Mesothelial cell of epicardium (in vitro differentiated cells): ENCODE data around the gene SENP2. TPM values are rescaled to one million over a fixed set of nuclear protein-coding genes. Genes with fewer than 3 reads are reported as not detected.

ENCODE experiments used
- DNase-seq, 2 experiments: peaks; one replicate each; pipeline ENCODE4 v3.0.0; 2021; ENCODE audit warnings: low spot score in 2 of 2; ENCODE audit not compliant: unreplicated experiment in 2 of 2
- H3K27ac Mint-ChIP-seq: 2 replicates; pipeline ENCODE4 v1.8.0; 2021; ENCODE audit warnings: mixed read lengths
- H3K27me3 Mint-ChIP-seq: 2 replicates; pipeline ENCODE4 v1.8.0; 2021; ENCODE audit warnings: low read depth, mixed read lengths
- H3K36me3 Mint-ChIP-seq: 2 replicates; pipeline ENCODE4 v1.8.0; 2021; ENCODE audit warnings: mixed read lengths
- H3K4me1 Mint-ChIP-seq: 2 replicates; pipeline ENCODE4 v1.8.0; 2021; ENCODE audit warnings: mixed read lengths
- H3K4me3 Mint-ChIP-seq: 2 replicates; pipeline ENCODE4 v1.8.0; 2021; ENCODE audit warnings: mild to moderate bottlenecking, moderate library complexity, mixed read lengths
- H3K9me3 Mint-ChIP-seq: 2 replicates; pipeline ENCODE4 v1.8.0; 2021; ENCODE audit warnings: mixed read lengths
- CTCF ChIP-seq: fragments of 200-600 bp; sonication (generic); IDR thresholded peaks from one replicate; pipeline ENCODE4 v1.5.0; 2021; ENCODE audit warnings: antibody characterized with exemption; ENCODE audit not compliant: unreplicated experiment
- total RNA-seq: library from RNA; stranded (reverse); gene quantifications from 3 replicates; pipeline ENCODE4 v1.2.1, GENCODE V29; 2021

Gene SENP2
- total RNA-seq, 1 donor from 2014 or later, result 40.2 TPM

- TF ChIP-seq CTCF, result peak; percentile 71
- peaks cover 18% of the 10 kb centered on the region for H3K9me3 Mint-ChIP-seq
- no peak overlapping the region for H3K27ac Mint-ChIP-seq
- no peak overlapping the region for H3K4me3 Mint-ChIP-seq
- H3K4me1 Mint-ChIP-seq, result no peaks in the 10 kb centered on the region
- DNase-seq, result no peak
- peaks cover 70% of the 10 kb centered on the region for H3K36me3 Mint-ChIP-seq
- no peaks in the 10 kb centered on the region for H3K27me3 Mint-ChIP-seq
Observed at GRCh38 chr3:185677146-185677829, 91.2 kb downstream of the SENP2 start.

GRCh38 chr3:185678027-185678426 is 91.9 kb downstream of the SENP2 start:
- H3K36me3 Mint-ChIP-seq, result peaks cover 72% of the 10 kb centered on the region
- no peak for DNase-seq
- no peak overlapping the region for H3K27ac Mint-ChIP-seq
- no peak for TF ChIP-seq CTCF
- no peaks in the 10 kb centered on the region for H3K27me3 Mint-ChIP-seq
- peaks cover 26% of the 10 kb centered on the region for H3K9me3 Mint-ChIP-seq
- no peaks in the 10 kb centered on the region for H3K4me1 Mint-ChIP-seq
- no peak overlapping the region for H3K4me3 Mint-ChIP-seq

GRCh38 chr3:185680231-185680630 is 94.1 kb downstream of the SENP2 start:
- Mint-ChIP-seq H3K9me3 (peaks cover 27% of the 10 kb centered on the region), H3K27ac (no peak overlapping the region), H3K27me3 (no peaks in the 10 kb centered on the region), H3K4me3 (no peak overlapping the region), H3K36me3 (peaks cover 71% of the 10 kb centered on the region), H3K4me1 (no peaks in the 10 kb centered on the region)
- no peak for DNase-seq
- no peak for TF ChIP-seq CTCF

Other genes starting within 250 kb of the SENP2 start
- gene MAP3K13, start 223.2 kb upstream of the SENP2 start, total RNA-seq, result 40.3 to 42.7 TPM (median 40.3 TPM) in 3 replicates
- gene TMEM41A, start 87.3 kb upstream of the SENP2 start, total RNA-seq, result 25.8 to 28.4 TPM (median 27.3 TPM) in 3 replicates
- 0.07 to 0.32 TPM (median 0.18 TPM) in 3 replicates for gene LIPH, start 33.7 kb upstream of the SENP2 start, total RNA-seq
- gene IGF2BP2, start 238.7 kb downstream of the SENP2 start, total RNA-seq, result 191 to 201 TPM (median 191 TPM) in 3 replicates